Right hindlimb (tissue), 1 donor: Measurements from ENCODE around the gene S100PBP.

Experiments used
- DNase-seq: peaks from one replicate; pipeline ENCODE4 v3.0.0-alpha.2; 2018

The S100PBP gene

GRCh38 chr1:32817159-32817814 lies at the start of gene S100PBP, which contains the start of gene YARS1:
Gene S100PBP (plus strand): TSS chr1:32817653. CDS start chr1:32826100, 8,447 bp downstream.
Gene YARS1 (minus strand): TSS chr1:32817358. CDS start chr1:32817244, 114 bp downstream.
- DNase-seq, result peak; percentile 100

- DNase-seq, result no peak
Observed at GRCh38 chr1:32768110-32768850, 49.2 kb upstream of the S100PBP start.

- peak; percentile 38 for DNase-seq
Observed at GRCh38 chr1:32769524-32770220, 47.8 kb upstream of the S100PBP start.

GRCh38 chr1:32770221-32770731 lies 47.2 kb upstream of the S100PBP start:
- no peak for DNase-seq

- no peak for DNase-seq
Observed at GRCh38 chr1:32770741-32771548, 46.5 kb upstream of the S100PBP start.

- no peak for DNase-seq
Observed at GRCh38 chr1:32771561-32772280, 45.7 kb upstream of the S100PBP start.

- no peak for DNase-seq
Observed at GRCh38 chr1:32772281-32773017, 45.0 kb upstream of the S100PBP start.

GRCh38 chr1:32773018-32773763 lies 44.3 kb upstream of the S100PBP start:
- peak; percentile 85 for DNase-seq

GRCh38 chr1:32773764-32774463 lies 43.5 kb upstream of the S100PBP start:
- DNase-seq, result no peak

- no peak for DNase-seq
Observed at GRCh38 chr1:32774464-32774808, 43.0 kb upstream of the S100PBP start.

GRCh38 chr1:32774950-32775634 lies 42.4 kb upstream of the S100PBP start:
- peak; percentile 69 for DNase-seq

GRCh38 chr1:32775640-32776337 lies 41.7 kb upstream of the S100PBP start:
- DNase-seq, result no peak

GRCh38 chr1:32779242-32779641 lies 38.2 kb upstream of the S100PBP start:
- no peak for DNase-seq

- DNase-seq, result no peak
Observed at GRCh38 chr1:32780005-32780404, 37.4 kb upstream of the S100PBP start.

- no peak for DNase-seq
Observed at GRCh38 chr1:32780628-32781234, 36.7 kb upstream of the S100PBP start.

- no peak for DNase-seq
Observed at GRCh38 chr1:32782086-32782485, 35.4 kb upstream of the S100PBP start.

- DNase-seq, result no peak
Observed at GRCh38 chr1:32783851-32784250, 33.6 kb upstream of the S100PBP start.

GRCh38 chr1:32784817-32785216 lies 32.6 kb upstream of the S100PBP start:
- no peak for DNase-seq
